K562 (cell line): ENCODE measurements around the gene DDHD1. TPM values are rescaled to one million over a fixed set of nuclear protein-coding genes. Genes with fewer than 3 reads are reported as not detected.
A peak's percentile ranks its signal among the peaks of the same experiment; 100 is the strongest.

ENCODE experiments used
- CREM ChIP-seq: IDR thresholded peaks from 2 replicates; pipeline ENCODE4 v1.6.1; 2014; ENCODE audit warnings: antibody characterized with exemption, low read depth
- ETV1 ChIP-seq: fragments of 450-650 bp; conservative IDR thresholded peaks from 2 replicates; pipeline ENCODE4 v1.6.1; 2016; ENCODE audit warnings: missing genetic modification characterization, control low read depth, low read depth, missing compliant biosample characterization
- FOXM1 ChIP-seq, 2 experiments: fragments of 450-650 bp in 1 of 2; sonication (generic) in 1 of 2; formaldehyde crosslinking in 1 of 2; IDR thresholded peaks; 2 replicates each; pipeline versions ENCODE4 v1.6.1 to v1.9.0; 2017 to 2022; ENCODE audit warnings: low read depth in 2 of 2, mild to moderate bottlenecking in 2 of 2, missing genetic modification reagents in 1 of 2, moderate library complexity in 1 of 2
- HDAC8 ChIP-seq: fragments of 450-650 bp; IDR thresholded peaks from 2 replicates; pipeline ENCODE4 v1.6.1; 2016; ENCODE audit warnings: mild to moderate bottlenecking, missing genetic modification characterization, moderate library complexity, missing compliant biosample characterization
- HMGN3 ChIP-seq: IDR thresholded peaks from 2 replicates; pipeline ENCODE4 v1.6.1; 2011; ENCODE audit warnings: borderline replicate concordance, low read depth, mild to moderate bottlenecking, mixed read lengths, low read length; ENCODE audit not compliant: insufficient read length; ENCODE audit errors: extremely low read depth
- MAX ChIP-seq: sonication (generic); formaldehyde crosslinking; IDR thresholded peaks from 2 replicates; pipeline ENCODE4 v1.9.0; 2022; ENCODE audit warnings: mild to moderate bottlenecking, missing genetic modification reagents
- MEF2D ChIP-seq: conservative IDR thresholded peaks from 2 replicates; pipeline ENCODE4 v1.6.1; 2016; ENCODE audit warnings: low read depth, missing genetic modification characterization, missing compliant biosample characterization
- NCOA4 ChIP-seq: fragments of 450-650 bp; IDR thresholded peaks from 2 replicates; pipeline ENCODE4 v1.6.1; 2018; ENCODE audit warnings: mild to moderate bottlenecking; ENCODE audit not compliant: partially characterized antibody
- RBM22 ChIP-seq: fragments of 200-400 bp; formaldehyde crosslinking; IDR thresholded peaks from 2 replicates; pipeline ENCODE4 v1.6.1; 2018; ENCODE audit warnings: low read length, low read depth; ENCODE audit not compliant: poor library complexity, severe bottlenecking
- SP2 ChIP-seq: IDR thresholded peaks from 2 replicates; pipeline ENCODE4 v1.6.1; 2011; ENCODE audit warnings: mild to moderate bottlenecking, low read depth, low read length, moderate library complexity; ENCODE audit not compliant: poor library complexity, severe bottlenecking; ENCODE audit errors: extremely low read depth
- SPI1 ChIP-seq: IDR thresholded peaks from 2 replicates; pipeline ENCODE4 v1.6.1; 2011; ENCODE audit warnings: low read depth, low read length, control low read depth, borderline replicate concordance
- USF2 ChIP-seq: sonication (generic); formaldehyde crosslinking; IDR thresholded peaks from 2 replicates; pipeline ENCODE4 v1.5.0; 2020; ENCODE audit warnings: missing genetic modification reagents
- YY1 ChIP-seq, 3 experiments: IDR thresholded peaks; 2 replicates each; pipeline ENCODE4 v1.6.1; 2011; ENCODE audit warnings: low read length in 2 of 3, mild to moderate bottlenecking in 2 of 3, moderate library complexity in 2 of 3, borderline replicate concordance in 1 of 3, control low read depth in 1 of 3, low read depth in 1 of 3; ENCODE audit not compliant: insufficient read depth in 3 of 3, insufficient replicate concordance in 2 of 3, control insufficient read depth in 1 of 3, insufficient read length in 1 of 3; ENCODE audit errors: extremely low read depth in 1 of 3
- ZFP36 ChIP-seq: fragments of 150-350 bp; IDR thresholded peaks from 2 replicates; pipeline ENCODE4 v1.6.1; 2018; ENCODE audit warnings: low read length, low read depth; ENCODE audit not compliant: partially characterized antibody
- ZNF133 ChIP-seq: fragments of 250-450 bp; sonication (Bioruptor Pico); IDR thresholded peaks from 2 replicates; pipeline ENCODE4 v1.4.0; 2020; ENCODE audit warnings: mild to moderate bottlenecking
- ZNF354B ChIP-seq: fragments of 250-450 bp; sonication (Bioruptor Pico); IDR thresholded peaks from 2 replicates; pipeline ENCODE4 v1.4.0; 2020
- polyA plus RNA-seq, 8 experiments: library from polyadenylated mRNA; depleted of rRNA in 4 of 8; stranded (reverse) in 5 of 8; unstranded in 3 of 8; fragments of >200 nt; fragmentation: Nextera tagmentation in 2 of 8; fragmentation: Illumina TruSeq in 1 of 8; extraction: Ambion mirVana in 2 of 8; extraction: Trizol in 1 of 8; gene quantifications; 2 replicates each; pipeline versions ENCODE4 v1.2.1 to v1.2.3, GENCODE V29; 2011 to 2014; ENCODE audit warnings: inconsistent platforms in 1 of 8, missing spikeins in 1 of 8
- total RNA-seq, 7 experiments: library from RNA; depleted of rRNA in 6 of 7; stranded (reverse); fragments of >200 nt in 6 of 7; fragmentation: Illumina TruSeq in 2 of 7; extraction: Trizol in 2 of 7; gene quantifications; 2 replicates each; pipeline versions ENCODE4 v1.2.1 to v1.2.3, GENCODE V29; 2011 to 2021; ENCODE audit warnings: low replicate concordance in 1 of 7
- TF ChIP-seq, protein P1 (sequence below): fragments of 450-650 bp; formaldehyde crosslinking; conservative IDR thresholded peaks from 2 replicates; pipeline ENCODE4 v1.4.0; 2022; ENCODE audit warnings: mild to moderate bottlenecking, missing genetic modification characterization
- TF ChIP-seq, protein P2 (sequence below): fragments of 250-450 bp; sonication (Bioruptor Pico); IDR thresholded peaks from 2 replicates; pipeline ENCODE4 v1.4.0; 2020; ENCODE audit warnings: mild to moderate bottlenecking, moderate library complexity

Gene DDHD1
- total and polyA plus RNA-seq, 9 of the 15 experiments (the other 6 are each of a cell fraction or from before 2014, with no cell fraction given), result 1.2 to 12.3 (median 5.0) TPM

GRCh38 chr14:53002576-53002975 is 150.5 kb downstream of the DDHD1 start (continued):
- TF ChIP-seq, protein P1, sequence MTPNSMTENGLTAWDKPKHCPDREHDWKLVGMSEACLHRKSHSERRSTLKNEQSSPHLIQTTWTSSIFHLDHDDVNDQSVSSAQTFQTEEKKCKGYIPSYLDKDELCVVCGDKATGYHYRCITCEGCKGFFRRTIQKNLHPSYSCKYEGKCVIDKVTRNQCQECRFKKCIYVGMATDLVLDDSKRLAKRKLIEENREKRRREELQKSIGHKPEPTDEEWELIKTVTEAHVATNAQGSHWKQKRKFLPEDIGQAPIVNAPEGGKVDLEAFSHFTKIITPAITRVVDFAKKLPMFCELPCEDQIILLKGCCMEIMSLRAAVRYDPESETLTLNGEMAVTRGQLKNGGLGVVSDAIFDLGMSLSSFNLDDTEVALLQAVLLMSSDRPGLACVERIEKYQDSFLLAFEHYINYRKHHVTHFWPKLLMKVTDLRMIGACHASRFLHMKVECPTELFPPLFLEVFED (CRISPR knock-in tag), result no peak
- no peak for TF ChIP-seq MEF2D (tag)
- no peak for TF ChIP-seq ZNF133 (CRISPR knock-in tag)
- TF ChIP-seq CREM, result 0 out of 2 replicates have a peak, but pooled peaks have one; percentile 26
- no peak for TF ChIP-seq NCOA4
- no peak for TF ChIP-seq SP2
- no peak for TF ChIP-seq RBM22
- no peak for TF ChIP-seq YY1 (IDR thresholded peaks at IDR 0.05; ENCODE audit: borderline replicate concordance in 1 of 3, control insufficient read depth in 1 of 3, extremely low read depth in 1 of 3, insufficient read depth in 3 of 3, insufficient read length in 1 of 3, insufficient replicate concordance in 2 of 3, low read depth in 1 of 3, low read length in 2 of 3)
- no peak for TF ChIP-seq SPI1
- no peak for TF ChIP-seq ZNF354B
- no peak for TF ChIP-seq ETV1 (tag)
- TF ChIP-seq USF2 (CRISPR knock-in tag), result peak; percentile 93
- peak; percentile 48; the same call in 1 of the 2 replicates for TF ChIP-seq MAX (CRISPR knock-in tag)
- TF ChIP-seq ZFP36, result no peak
- TF ChIP-seq, protein P2, sequence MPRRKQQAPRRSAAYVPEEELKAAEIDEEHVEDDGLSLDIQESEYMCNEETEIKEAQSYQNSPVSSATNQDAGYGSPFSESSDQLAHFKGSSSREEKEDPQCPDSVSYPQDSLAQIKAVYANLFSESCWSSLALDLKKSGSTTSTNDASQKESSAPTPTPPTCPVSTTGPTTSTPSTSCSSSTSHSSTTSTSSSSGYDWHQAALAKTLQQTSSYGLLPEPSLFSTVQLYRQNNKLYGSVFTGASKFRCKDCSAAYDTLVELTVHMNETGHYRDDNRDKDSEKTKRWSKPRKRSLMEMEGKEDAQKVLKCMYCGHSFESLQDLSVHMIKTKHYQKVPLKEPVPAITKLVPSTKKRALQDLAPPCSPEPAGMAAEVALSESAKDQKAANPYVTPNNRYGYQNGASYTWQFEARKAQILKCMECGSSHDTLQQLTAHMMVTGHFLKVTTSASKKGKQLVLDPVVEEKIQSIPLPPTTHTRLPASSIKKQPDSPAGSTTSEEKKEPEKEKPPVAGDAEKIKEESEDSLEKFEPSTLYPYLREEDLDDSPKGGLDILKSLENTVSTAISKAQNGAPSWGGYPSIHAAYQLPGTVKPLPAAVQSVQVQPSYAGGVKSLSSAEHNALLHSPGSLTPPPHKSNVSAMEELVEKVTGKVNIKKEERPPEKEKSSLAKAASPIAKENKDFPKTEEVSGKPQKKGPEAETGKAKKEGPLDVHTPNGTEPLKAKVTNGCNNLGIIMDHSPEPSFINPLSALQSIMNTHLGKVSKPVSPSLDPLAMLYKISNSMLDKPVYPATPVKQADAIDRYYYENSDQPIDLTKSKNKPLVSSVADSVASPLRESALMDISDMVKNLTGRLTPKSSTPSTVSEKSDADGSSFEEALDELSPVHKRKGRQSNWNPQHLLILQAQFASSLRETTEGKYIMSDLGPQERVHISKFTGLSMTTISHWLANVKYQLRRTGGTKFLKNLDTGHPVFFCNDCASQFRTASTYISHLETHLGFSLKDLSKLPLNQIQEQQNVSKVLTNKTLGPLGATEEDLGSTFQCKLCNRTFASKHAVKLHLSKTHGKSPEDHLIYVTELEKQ (CRISPR knock-in tag), result no peak
- no peak for TF ChIP-seq FOXM1 (IDR thresholded peaks at IDR 0.05; ENCODE audit: low read depth)
- no peak for TF ChIP-seq FOXM1 (CRISPR knock-in tag; IDR thresholded peaks at IDR 0.05; ENCODE audit: low read depth)
- no peak for TF ChIP-seq HDAC8 (tag)
- no peak for TF ChIP-seq HMGN3
